Cardiac muscle cell (in vitro differentiated cells and primary cell): Measurements from ENCODE around the gene ZNF665. TPM values are rescaled to one million over a fixed set of nuclear protein-coding genes. Genes with fewer than 3 reads are reported as not detected.
"Not testable (repeated sequence)": the region's sequence is repeated elsewhere in the genome, so short reads cannot be mapped to it uniquely, and the experiment has no call there.

Experiments used
- DNase-seq, 2 donors: peaks; one replicate each; pipeline versions ENCODE4 v3.0.0 to v3.0.0-alpha.2; 2010 to 2017; ENCODE audit warnings: low read depth in 1 of 2, low spot score in 1 of 2
- H3K27ac ChIP-seq: fragments of 200-600 bp; sonication (generic); 2 replicates; pipeline ENCODE4 v1.5.1; 2016
- H3K27me3 ChIP-seq: fragments of 200-600 bp; sonication (generic); 2 replicates; pipeline ENCODE4 v1.6.0; 2016; ENCODE audit warnings: control low read depth
- H3K36me3 ChIP-seq: fragments of 200-600 bp; sonication (generic); 2 replicates; pipeline ENCODE4 v1.5.1; 2016; ENCODE audit warnings: control low read depth
- H3K4me1 ChIP-seq: fragments of 200-600 bp; sonication (generic); 2 replicates; pipeline ENCODE4 v1.8.1; 2017; ENCODE audit warnings: low read depth, mild to moderate bottlenecking, mixed run types
- H3K4me3 ChIP-seq: fragments of 200-600 bp; sonication (generic); 2 replicates; pipeline ENCODE4 v1.5.1; 2016; ENCODE audit warnings: mild to moderate bottlenecking
- H3K9me3 ChIP-seq: fragments of 200-600 bp; sonication (generic); 2 replicates; pipeline ENCODE4 v1.5.1; 2017; ENCODE audit warnings: low read depth, mild to moderate bottlenecking, control low read depth
- CTCF ChIP-seq: IDR thresholded peaks from 2 replicates; pipeline ENCODE4 v1.5.1; 2012; ENCODE audit warnings: low read depth, mild to moderate bottlenecking, low read length
- polyA plus RNA-seq: library from polyadenylated mRNA; unstranded; fragments of >200 nt; fragmentation: Nextera tagmentation; extraction: Ambion mirVana; gene quantifications from 2 replicates; pipeline ENCODE4 v1.2.1, GENCODE V29; 2016
- total RNA-seq: library from RNA; depleted of rRNA; stranded (reverse); fragments of >200 nt; gene quantifications from 2 replicates; pipeline ENCODE4 v1.2.3, GENCODE V29; 2016

ZNF665 gene
- total RNA-seq: 1.4 and 5.2 TPM in 2 replicates
- 1.0 and 4.1 TPM in 2 replicates for polyA plus RNA-seq

DNA sequence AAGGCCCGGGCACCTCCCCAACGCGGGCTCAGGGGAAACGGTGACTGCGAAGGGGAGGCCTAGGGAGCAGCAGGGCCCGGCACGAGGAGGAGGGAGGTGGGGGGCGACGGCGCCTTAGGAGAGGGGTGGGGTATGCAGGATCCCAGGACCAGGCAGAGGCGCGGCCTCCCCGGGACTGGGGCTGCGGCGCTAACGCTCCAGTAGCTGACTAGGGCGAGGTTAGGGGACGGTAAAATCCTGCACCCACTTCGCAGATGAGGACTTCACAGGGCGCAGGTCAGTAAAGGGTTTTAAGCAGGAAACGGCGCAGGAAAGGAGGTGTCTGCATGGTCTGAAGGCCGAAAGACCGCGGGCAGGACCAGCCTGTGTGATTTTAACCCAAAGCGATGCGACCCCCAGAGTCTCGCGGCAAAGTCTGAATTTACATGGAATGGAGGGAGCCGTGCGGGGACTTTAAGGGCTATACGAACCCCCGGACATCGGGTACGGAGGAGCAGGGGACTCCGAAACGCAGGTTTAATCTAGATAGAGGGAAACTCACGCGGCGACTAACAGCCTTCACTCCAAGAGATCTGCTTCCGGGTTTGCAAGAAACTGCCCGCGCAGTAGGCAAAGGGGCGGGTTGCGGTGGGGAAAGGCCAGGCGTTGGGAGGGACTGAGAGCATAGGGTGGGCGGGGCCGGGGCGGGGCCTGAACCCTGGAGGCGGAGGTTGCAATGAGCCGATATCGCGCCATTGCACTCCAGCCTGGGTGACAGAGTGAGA, at the start of gene ZNF665:
Gene ZNF665 (minus strand): TSS at position 588 of the 764 bp plus-strand sequence. CDS start 10,460 bp downstream, outside the sequence.
- no peaks in the 10 kb centered on the region for H3K4me1 ChIP-seq
- peak within 1 kb of the TSS; percentile 68 for H3K4me3 ChIP-seq
- H3K27ac ChIP-seq: no peak within 1 kb of the TSS
- no peaks in the 10 kb centered on the region for H3K27me3 ChIP-seq
- DNase-seq: peak; percentile 90 to 91
- TF ChIP-seq CTCF: no peak
- H3K9me3 ChIP-seq: no peaks in the 10 kb centered on the region
- H3K36me3 ChIP-seq: no peaks in the 10 kb centered on the region

DNA sequence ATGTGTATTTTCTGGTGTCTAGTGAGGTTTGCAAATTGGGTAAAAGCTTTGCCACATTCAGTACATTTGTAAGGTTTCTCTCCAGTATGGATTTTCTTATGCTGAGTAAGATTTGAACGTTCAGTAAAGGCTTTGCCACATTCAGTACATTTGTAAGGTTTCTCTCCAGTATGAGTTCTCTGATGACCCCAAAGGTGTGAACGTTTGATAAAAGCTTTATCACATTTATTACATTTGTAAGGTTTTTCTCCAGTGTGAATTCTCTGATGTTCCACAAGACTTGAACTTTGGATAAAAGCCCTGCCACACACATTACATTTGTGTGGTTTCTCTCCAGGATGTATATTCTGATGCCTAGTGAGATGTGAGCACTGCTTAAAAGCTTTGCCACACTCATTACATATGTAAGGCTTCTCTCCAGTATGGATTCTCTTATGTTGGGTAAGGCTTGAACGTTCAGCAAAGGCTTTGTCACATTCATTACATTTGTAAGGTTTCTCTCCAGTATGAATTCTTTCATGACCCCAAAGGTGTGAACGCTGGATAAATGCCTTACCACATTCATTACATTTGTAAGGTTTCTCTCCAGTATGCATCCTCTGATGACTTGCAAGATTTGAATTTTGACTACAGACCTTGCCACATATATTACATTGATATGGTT, 44.1 kb upstream of the ZNF665 start:
- TF ChIP-seq CTCF: no peak
- Histone ChIP-seq H3K4me1 (no peaks in the 10 kb centered on the region), H3K27ac (no peak overlapping the region), H3K36me3 (peaks cover 37% of the 10 kb centered on the region), H3K27me3 (no peaks in the 10 kb centered on the region), H3K9me3 (peaks cover 17% of the 10 kb centered on the region), H3K4me3 (no peak overlapping the region)
- DNase-seq: no peak

DNA sequence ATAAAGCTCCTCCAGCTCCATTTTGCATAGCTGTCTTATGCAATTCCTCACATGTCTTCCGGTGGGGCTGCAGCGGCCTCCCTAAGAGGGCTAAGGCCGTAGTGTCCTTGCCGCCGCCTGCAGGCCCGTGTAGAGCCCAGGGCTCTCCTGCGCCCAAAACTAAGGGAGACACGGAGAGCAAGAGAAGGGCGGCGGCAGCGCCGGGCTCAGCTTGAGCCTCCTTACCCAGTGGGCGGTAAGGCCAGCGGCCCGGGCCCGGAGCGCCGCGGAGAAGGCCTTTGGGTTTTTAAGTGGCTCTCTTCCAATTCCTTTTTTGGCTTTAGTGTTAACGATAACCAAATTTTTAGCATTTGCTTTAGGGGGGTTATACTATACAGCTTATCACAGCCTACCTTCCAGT, 31.4 kb upstream of the ZNF665 start:
- H3K4me1 ChIP-seq: no peaks in the 10 kb centered on the region
- H3K4me3 ChIP-seq: no peak overlapping the region
- H3K27ac ChIP-seq: no peak overlapping the region
- no peak for TF ChIP-seq CTCF
- H3K27me3 ChIP-seq: no peaks in the 10 kb centered on the region
- no peak for DNase-seq
- no peaks in the 10 kb centered on the region for H3K9me3 ChIP-seq
- H3K36me3 ChIP-seq: no peaks in the 10 kb centered on the region

- not testable (repeated sequence) for H3K27me3 ChIP-seq, H3K27ac ChIP-seq, H3K36me3 ChIP-seq, H3K4me3 ChIP-seq, DNase-seq, H3K9me3 ChIP-seq, H3K4me1 ChIP-seq
Observed at GRCh38 chr19:53222716-53223115, 29.6 kb upstream of the ZNF665 start.

DNA sequence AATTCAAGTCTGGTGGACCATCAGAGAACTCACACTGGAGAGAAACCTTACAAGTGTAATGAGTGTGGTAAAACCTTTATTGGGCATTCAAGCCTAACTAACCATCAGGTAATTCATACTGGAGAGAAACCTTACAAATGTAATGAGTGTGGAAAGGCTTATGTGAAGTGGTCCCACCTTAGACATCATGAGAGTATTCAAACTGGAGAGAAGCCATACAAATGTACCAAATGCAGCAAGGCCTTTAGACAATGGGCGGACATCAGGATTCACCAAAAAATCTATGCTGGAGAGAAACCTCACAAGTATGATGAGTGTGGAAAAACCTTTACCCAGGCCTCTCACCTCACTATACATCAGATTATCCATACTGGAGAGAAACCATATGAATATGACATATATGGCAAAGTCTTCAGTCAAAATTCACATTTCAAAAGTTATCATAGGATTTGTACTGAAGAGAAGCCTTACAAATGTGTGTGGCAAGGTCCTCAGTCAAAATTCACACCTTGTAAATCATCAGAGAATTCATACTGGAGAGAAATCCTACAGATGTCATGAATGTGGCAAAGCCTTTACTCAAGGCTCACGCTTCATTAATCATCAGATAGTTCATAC, 19.7 kb upstream of the ZNF665 start:
- DNase-seq: no peak
- H3K27ac ChIP-seq: no peak overlapping the region
- no peak overlapping the region for H3K4me3 ChIP-seq
- no peaks in the 10 kb centered on the region for H3K27me3 ChIP-seq
- no peaks in the 10 kb centered on the region for H3K4me1 ChIP-seq
- TF ChIP-seq CTCF: no peak
- peaks cover 10% of the 10 kb centered on the region for H3K9me3 ChIP-seq
- no peaks in the 10 kb centered on the region for H3K36me3 ChIP-seq

GRCh38 chr19:53211554-53211953, 18.4 kb upstream of the ZNF665 start:
- DNase-seq, H3K27ac ChIP-seq, H3K4me1 ChIP-seq, H3K4me3 ChIP-seq, H3K36me3 ChIP-seq, H3K27me3 ChIP-seq: not testable (repeated sequence)
- peaks cover 10% of the 10 kb centered on the region for H3K9me3 ChIP-seq
